NCI-H774 (cell line): ENCODE results near the gene TMEM117.
"Not testable (repeated sequence)": the region's sequence is repeated elsewhere in the genome, so short reads cannot be mapped to it uniquely, and the experiment has no call there.

ENCODE experiments used
- DNase-seq: peaks from one replicate; lab custom pipeline; 2025; lab: John Stamatoyannopoulos, UW

TMEM117 gene

GRCh38 chr12:43841253-43841652, 5.4 kb downstream of the TMEM117 start:
- no peak for DNase-seq

- no peak for DNase-seq
Observed at GRCh38 chr12:43842259-43842658, 6.4 kb downstream of the TMEM117 start.

- not testable (repeated sequence) for DNase-seq
Observed at GRCh38 chr12:43847425-43848225, 11.7 kb downstream of the TMEM117 start.

- DNase-seq, result no peak
Observed at GRCh38 chr12:43848226-43848507, 12.3 kb downstream of the TMEM117 start.

GRCh38 chr12:43848786-43849185, 12.9 kb downstream of the TMEM117 start:
- DNase-seq, result no peak

- DNase-seq, result no peak
Observed at GRCh38 chr12:43852744-43853143, 16.9 kb downstream of the TMEM117 start.

- DNase-seq, result peak; percentile 15
Observed at GRCh38 chr12:43856972-43857371, 21.1 kb downstream of the TMEM117 start.

- DNase-seq, result no peak
Observed at GRCh38 chr12:43858096-43858495, 22.2 kb downstream of the TMEM117 start.

- no peak for DNase-seq
Observed at GRCh38 chr12:43858991-43859390, 23.1 kb downstream of the TMEM117 start.

- no peak for DNase-seq
Observed at GRCh38 chr12:43861015-43861839, 25.3 kb downstream of the TMEM117 start.

- no peak for DNase-seq
Observed at GRCh38 chr12:43861840-43862150, 25.9 kb downstream of the TMEM117 start.

GRCh38 chr12:43863770-43864366, 28.0 kb downstream of the TMEM117 start:
- no peak for DNase-seq

- not testable (repeated sequence) for DNase-seq
Observed at GRCh38 chr12:43864557-43864956, 28.7 kb downstream of the TMEM117 start.

GRCh38 chr12:43869184-43869583, 33.3 kb downstream of the TMEM117 start:
- no peak for DNase-seq

- not testable (repeated sequence) for DNase-seq
Observed at GRCh38 chr12:43869765-43870164, 33.9 kb downstream of the TMEM117 start.

- not testable (repeated sequence) for DNase-seq
Observed at GRCh38 chr12:43871258-43871657, 35.4 kb downstream of the TMEM117 start.

- no peak for DNase-seq
Observed at GRCh38 chr12:43872396-43872795, 36.5 kb downstream of the TMEM117 start.

GRCh38 chr12:43878050-43878449, 42.2 kb downstream of the TMEM117 start:
- no peak for DNase-seq

GRCh38 chr12:43880547-43880946, 44.7 kb downstream of the TMEM117 start:
- no peak for DNase-seq

- DNase-seq, result peak; percentile 55
Observed at GRCh38 chr12:43882578-43883178, 46.8 kb downstream of the TMEM117 start.

- DNase-seq, result no peak
Observed at GRCh38 chr12:43883311-43883710, 47.4 kb downstream of the TMEM117 start.

- no peak for DNase-seq
Observed at GRCh38 chr12:43883748-43884147, 47.9 kb downstream of the TMEM117 start.
